GM18498 (cell line): ENCODE measurements around the gene FOXP2.
"Not testable (repeated sequence)": the region's sequence is repeated elsewhere in the genome, so short reads cannot be mapped to it uniquely, and the experiment has no call there.

Source experiments
- ATAC-seq: cut with Tn5 transposase; IDR thresholded peaks from one replicate; pipeline ENCODE4 v1.9.1; 2021; ENCODE audit warnings: mild to moderate bottlenecking, moderate library complexity; ENCODE audit not compliant: unreplicated experiment

Gene FOXP2

GRCh38 chr7:114414156-114415063 is at the start of gene FOXP2:
Gene FOXP2, plus strand, starts transcription at chr7:114414815. Its CDS starts 11,697 bp downstream, at chr7:114426512.
- no peak for ATAC-seq

GRCh38 chr7:114365791-114366190 is 48.8 kb upstream of the FOXP2 start:
- no peak for ATAC-seq

GRCh38 chr7:114368492-114368891 is 46.1 kb upstream of the FOXP2 start:
- ATAC-seq: no peak

GRCh38 chr7:114369294-114369693 is 45.3 kb upstream of the FOXP2 start:
- no peak for ATAC-seq

GRCh38 chr7:114372619-114373018 is 42.0 kb upstream of the FOXP2 start:
- ATAC-seq: no peak

GRCh38 chr7:114375907-114376306 is 38.7 kb upstream of the FOXP2 start:
- ATAC-seq: no peak

GRCh38 chr7:114383946-114384345 is 30.7 kb upstream of the FOXP2 start:
- ATAC-seq: not testable (repeated sequence)

GRCh38 chr7:114384346-114384745 is 30.3 kb upstream of the FOXP2 start:
- ATAC-seq: not testable (repeated sequence)

GRCh38 chr7:114388021-114388420 is 26.6 kb upstream of the FOXP2 start:
- ATAC-seq: no peak

GRCh38 chr7:114392686-114393085 is 21.9 kb upstream of the FOXP2 start:
- ATAC-seq: no peak

- no peak for ATAC-seq
Observed at GRCh38 chr7:114402876-114403635, 11.6 kb upstream of the FOXP2 start.

- no peak for ATAC-seq
Observed at GRCh38 chr7:114405427-114405826, 9.2 kb upstream of the FOXP2 start.

- no peak for ATAC-seq
Observed at GRCh38 chr7:114409750-114410149, 4.9 kb upstream of the FOXP2 start.

- ATAC-seq: no peak
Observed at GRCh38 chr7:114412548-114412947, 2.1 kb upstream of the FOXP2 start.

- no peak for ATAC-seq
Observed at GRCh38 chr7:114413761-114414155, 857 bp upstream of the FOXP2 start.

- ATAC-seq: no peak
Observed at GRCh38 chr7:114415064-114415989, 712 bp downstream of the FOXP2 start.

GRCh38 chr7:114416129-114416990 is 1.7 kb downstream of the FOXP2 start:
- no peak for ATAC-seq

- no peak for ATAC-seq
Observed at GRCh38 chr7:114417290-114417689, 2.7 kb downstream of the FOXP2 start.

GRCh38 chr7:114418117-114418516 is 3.5 kb downstream of the FOXP2 start:
- no peak for ATAC-seq
